NCI-H345 treated with DMSO at 0.1 percent for 48 hours (cell line): ENCODE measurements around the gene PDE6A.
A peak's percentile ranks its signal among the peaks of the same experiment; 100 is the strongest.
"Not testable (repeated sequence)": the region's sequence is repeated elsewhere in the genome, so short reads cannot be mapped to it uniquely, and the experiment has no call there.

ENCODE experiments used
- DNase-seq: peaks from one replicate; lab custom pipeline; 2025; ENCODE audit not compliant: unreplicated experiment; lab: John Stamatoyannopoulos, UW

Gene PDE6A

DNA sequence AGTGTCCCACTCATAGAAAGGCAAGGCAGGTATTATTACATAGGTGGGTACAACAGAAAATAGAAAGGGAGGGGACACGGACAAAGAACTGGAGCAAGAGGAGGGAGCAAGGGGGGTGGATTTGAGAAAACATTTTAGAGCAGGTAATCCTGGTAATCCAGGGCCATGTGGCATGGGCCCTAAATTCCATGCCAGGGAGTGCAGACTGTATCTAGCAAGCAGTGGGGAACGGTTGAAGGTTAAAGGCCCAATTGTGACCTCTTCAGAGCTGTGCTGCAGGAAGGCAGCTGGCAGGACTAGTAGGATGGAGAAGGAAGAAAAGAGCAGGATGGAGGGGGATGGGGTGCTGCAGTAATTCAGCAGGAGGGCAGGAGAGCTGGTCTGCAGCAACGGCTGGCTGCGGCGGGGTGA lies 75.2 kb downstream of the PDE6A start:
- no peak for DNase-seq

GRCh38 chr5:149865746-149866145 lies 78.8 kb downstream of the PDE6A start:
- DNase-seq: no peak

- no peak for DNase-seq
Measured at GRCh38 chr5:149863830-149864229, 80.8 kb downstream of the PDE6A start.

- no peak for DNase-seq
Measured at GRCh38 chr5:149863176-149863575, 81.4 kb downstream of the PDE6A start.

DNA sequence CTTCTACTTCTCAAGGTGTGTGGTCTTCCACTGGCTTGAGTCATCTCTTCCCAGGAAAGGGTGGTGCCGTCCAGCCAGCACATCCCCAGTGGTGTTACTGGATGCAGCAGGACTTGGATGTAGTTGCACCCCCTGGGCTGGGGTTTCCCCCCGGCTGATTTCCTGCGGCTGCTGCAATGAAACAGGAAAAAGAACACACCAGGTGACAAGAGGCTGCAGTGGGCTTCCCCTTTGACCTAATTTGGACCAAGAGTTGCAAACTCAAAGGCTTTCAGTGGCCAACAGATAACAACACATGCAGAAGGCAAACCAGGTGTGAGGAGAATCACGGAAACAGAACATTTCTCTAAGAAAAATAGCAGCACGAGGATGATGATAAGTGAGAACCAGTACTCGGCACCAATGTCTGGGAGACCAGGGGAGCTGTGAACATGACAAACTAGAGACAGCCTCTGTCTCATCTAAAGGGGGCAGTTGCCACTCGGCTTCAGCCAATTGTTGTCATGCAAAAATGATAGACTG lies 83.7 kb downstream of the PDE6A start:
- DNase-seq: no peak

DNA sequence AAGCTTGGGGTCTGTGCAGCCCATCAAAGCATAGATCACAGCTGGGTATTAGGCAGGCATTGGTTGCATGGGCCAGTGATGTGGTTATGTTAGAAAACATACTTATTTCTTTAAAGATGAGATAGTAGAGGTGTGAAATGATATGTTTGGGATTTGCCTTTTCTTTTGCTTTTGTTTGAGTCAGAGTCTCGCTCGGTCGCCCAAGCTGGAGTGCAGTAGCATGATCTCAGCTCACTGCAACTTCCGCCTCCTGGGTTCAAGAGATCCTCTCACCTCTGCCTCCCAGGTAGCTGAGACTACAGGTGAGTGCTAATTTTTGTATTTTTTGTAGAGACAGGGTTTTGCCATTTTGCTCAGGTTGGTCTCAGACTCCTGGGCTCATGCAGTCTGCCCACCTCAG lies 84.8 kb downstream of the PDE6A start:
- no peak for DNase-seq

DNA sequence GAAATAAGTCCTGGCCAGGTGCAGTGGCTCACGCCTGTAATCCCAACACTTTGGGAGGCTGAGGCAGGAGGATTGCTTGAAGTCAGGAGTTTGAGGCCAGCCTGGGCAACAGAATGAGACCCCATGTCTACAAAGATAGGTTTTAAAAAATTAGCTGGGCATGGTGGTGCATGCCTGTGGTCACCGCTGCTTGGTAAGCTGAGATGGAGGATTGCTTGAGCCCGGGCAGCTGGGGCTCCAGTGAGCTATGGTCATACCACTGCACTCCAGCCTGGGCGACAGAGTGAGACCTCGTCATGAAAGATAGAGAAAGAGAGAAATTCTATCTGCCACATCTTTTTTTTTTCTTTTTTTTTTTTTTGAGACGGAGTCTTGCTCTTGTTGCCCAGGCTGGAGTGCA lies 86.1 kb downstream of the PDE6A start:
- not testable (repeated sequence) for DNase-seq

DNA sequence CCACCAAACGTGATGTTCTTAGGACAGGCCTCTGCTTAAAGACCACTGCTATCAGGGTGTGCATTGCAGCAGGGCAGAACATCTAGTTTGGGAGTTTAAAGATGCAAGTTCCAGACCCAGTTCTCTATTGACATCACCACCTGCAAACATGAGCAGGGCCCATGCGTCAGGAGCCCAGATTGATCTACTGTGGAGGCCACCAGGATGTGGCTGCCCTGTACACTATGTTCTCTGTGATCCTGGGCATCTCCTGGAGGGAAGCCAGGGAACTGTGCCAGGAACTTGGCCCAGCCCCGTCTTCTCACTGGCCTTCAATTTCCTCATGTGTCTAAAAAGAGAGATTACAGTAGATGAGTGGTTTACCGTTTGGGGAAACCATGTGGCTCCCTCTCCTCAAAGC lies 87.1 kb downstream of the PDE6A start:
- DNase-seq: no peak

DNA sequence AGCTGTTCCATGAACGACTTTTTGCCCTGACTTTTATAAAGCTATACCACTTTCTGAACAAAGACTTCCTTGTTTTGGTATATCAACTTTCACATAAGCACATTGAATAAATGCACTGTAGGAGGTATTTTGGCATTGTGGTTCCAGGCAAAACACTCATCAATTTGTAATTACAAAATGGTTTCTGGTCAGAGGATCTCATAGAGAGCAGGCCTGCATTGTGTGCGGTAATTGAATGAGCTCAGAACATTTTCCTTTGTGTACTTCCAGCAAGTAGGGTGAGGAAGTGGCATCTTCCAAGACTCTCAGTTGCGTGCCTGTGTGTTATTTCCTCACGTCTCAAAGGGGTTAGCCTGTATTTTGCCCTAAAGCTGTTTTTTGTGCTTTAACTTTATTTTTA lies 89.2 kb downstream of the PDE6A start:
- peak; percentile 52 for DNase-seq

GRCh38 chr5:149854866-149855265 lies 89.7 kb downstream of the PDE6A start:
- no peak for DNase-seq

DNA sequence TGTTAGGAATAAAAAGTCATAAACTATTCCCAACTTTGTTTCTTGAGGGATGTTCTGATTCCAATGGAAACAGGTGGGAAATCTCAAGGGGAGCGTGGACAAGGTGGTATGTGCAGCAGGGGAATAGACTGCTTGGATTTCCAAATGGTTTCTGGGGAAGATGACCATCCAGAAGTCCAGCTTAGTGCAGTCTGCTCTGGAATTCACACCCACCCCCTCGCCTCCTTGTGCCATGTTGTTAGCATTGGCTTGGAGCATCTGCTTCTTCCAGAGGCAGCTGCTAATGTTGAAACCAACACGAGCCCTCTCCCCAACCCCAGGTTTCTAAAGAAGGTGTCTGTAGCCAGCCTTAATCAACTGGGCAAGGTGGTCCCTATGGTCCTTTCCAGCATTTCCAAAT lies 90.9 kb downstream of the PDE6A start:
- DNase-seq: no peak

DNA sequence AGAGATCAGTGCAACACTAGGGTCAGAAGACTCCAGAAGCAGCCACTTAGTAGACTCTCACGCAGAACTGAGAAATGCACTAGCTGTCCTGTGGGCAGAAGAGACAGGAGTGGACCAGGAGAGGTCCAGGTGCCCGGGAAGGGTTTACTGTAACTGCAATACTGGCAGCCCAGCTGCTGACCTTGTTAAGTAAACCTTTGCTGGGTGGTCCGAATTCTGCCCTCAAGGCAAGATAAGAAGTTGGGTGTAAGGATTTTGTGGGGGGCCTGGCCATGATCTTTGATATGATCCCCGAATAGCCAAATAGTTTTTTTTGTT lies 91.3 kb downstream of the PDE6A start:
- no peak for DNase-seq

- DNase-seq: peak; percentile 12
Measured at GRCh38 chr5:149852641-149853330, 91.8 kb downstream of the PDE6A start.

DNA sequence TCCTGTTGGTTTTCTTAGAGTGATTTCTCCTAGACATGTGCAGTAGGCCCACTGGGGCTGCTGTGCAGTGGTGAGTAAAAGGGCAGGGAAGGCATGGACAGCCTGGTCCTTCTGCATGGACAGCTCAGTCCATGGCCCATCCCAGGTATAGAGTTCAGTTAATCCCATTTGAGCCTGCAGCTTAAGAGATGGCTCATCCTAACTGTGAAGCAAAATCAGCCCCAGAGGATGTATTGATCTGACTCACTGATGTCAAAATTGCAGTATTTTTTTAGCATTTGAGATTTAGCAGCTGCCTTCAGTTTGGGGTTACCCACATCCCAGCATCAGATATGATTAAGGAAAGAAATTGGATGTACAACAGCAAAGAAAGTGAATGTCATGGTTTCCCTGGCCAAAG lies 93.4 kb downstream of the PDE6A start:
- DNase-seq: no peak

- no peak for DNase-seq
Measured at GRCh38 chr5:149849966-149850910, 94.4 kb downstream of the PDE6A start.

GRCh38 chr5:149849280-149849965 lies 95.2 kb downstream of the PDE6A start:
- DNase-seq: no peak

DNA sequence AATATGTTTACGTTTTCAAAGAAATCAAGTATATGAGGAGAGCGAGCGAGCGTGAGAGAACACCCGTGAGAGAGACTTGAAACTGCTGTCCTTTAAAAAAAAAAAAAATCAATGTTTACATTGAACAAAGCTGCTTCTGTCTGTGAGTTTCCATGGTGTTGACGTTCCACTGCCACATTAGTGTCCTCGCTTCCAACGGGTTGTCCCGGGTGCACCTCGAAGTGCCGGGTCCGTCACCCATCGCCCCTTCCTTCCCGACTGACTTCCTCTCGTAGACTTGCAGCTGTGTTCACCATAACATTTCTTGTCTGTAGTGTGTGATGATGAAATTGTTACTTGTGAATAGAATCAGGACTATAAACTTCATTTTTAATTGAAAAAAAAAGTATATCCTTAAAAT lies 97.0 kb downstream of the PDE6A start:
- no peak for DNase-seq

- no peak for DNase-seq
Measured at GRCh38 chr5:149846021-149846420, 98.6 kb downstream of the PDE6A start.

DNA sequence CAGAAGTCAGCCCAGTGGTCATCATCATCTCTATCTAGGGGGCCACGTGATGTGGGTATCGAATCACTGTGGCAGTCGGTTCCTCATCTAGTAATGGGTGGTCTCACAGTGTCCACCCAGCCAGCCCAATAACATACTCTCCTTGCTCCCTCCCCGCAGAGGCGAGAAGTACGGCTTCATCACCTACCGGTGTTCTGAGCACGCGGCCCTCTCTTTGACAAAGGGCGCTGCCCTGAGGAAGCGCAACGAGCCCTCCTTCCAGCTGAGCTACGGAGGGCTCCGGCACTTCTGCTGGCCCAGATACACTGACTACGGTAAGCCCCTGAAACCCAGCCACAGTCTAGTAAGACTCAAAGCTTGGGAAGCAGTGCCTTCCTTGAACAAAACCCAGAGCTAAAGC lies 99.0 kb downstream of the PDE6A start:
- DNase-seq: no peak

DNA sequence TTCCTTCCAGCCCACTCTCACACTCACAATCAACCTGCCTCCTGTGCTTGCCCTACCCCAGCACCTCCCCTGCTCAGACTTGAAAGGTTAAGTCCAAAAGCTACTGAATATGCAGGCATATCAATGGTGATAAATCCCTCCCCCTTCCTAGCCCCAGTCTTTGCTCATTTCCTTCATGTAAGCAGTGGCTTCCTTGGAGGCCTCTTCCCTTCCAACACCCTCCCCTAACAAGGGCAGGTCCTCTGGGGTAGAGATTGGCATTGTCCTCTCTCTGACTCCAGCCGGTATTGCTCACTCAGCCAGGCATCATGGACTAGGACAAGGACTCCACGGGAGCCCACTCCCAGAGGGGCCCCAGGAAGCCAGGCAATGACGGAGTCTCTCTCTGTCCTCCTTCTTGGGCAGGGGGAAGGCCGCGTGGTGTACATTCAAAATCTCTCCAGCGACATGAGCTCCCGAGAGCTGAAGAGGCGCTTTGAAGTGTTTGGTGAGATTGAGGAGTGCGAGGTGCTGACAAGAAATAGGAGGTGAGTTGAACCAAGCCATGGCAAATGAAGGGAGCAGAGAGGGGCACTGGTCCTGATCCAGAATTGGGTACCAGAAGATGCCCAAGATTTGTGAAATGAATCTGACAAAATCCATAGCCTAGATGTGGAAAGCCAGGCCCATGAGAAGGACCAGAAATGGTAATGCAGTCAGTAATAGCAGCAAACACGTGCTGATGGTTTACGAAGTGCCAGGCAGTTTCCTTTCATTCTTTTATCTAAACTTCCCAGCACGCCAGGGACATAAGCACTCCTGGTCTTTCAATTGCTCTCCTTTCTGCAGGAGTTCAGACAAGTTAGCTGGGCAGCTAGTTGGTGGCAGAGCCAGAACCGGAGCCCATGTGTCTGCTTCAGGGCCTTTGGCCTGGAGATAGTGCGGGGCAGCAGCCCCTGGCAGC lies 102.5 kb downstream of the PDE6A start:
- DNase-seq: no peak
